RPMI7951 (cell line): Measurements from ENCODE around the gene FBF1. TPM values are rescaled to one million over a fixed set of nuclear protein-coding genes. Genes with fewer than 3 reads are reported as not detected.
"Not testable (repeated sequence)": the region's sequence is repeated elsewhere in the genome, so short reads cannot be mapped to it uniquely, and the experiment has no call there.

ENCODE experiments used
- DNase-seq: peaks from one replicate; pipeline ENCODE4 v3.0.0-alpha.2; 2012; ENCODE audit warnings: low read depth
- total RNA-seq: library from RNA; depleted of rRNA; stranded (reverse); fragments of >200 nt; shearing (Covaris generic); gene quantifications from 2 replicates; pipeline ENCODE4 v1.2.3, GENCODE V29; 2014; rRNA removed

FBF1 gene, protein sequence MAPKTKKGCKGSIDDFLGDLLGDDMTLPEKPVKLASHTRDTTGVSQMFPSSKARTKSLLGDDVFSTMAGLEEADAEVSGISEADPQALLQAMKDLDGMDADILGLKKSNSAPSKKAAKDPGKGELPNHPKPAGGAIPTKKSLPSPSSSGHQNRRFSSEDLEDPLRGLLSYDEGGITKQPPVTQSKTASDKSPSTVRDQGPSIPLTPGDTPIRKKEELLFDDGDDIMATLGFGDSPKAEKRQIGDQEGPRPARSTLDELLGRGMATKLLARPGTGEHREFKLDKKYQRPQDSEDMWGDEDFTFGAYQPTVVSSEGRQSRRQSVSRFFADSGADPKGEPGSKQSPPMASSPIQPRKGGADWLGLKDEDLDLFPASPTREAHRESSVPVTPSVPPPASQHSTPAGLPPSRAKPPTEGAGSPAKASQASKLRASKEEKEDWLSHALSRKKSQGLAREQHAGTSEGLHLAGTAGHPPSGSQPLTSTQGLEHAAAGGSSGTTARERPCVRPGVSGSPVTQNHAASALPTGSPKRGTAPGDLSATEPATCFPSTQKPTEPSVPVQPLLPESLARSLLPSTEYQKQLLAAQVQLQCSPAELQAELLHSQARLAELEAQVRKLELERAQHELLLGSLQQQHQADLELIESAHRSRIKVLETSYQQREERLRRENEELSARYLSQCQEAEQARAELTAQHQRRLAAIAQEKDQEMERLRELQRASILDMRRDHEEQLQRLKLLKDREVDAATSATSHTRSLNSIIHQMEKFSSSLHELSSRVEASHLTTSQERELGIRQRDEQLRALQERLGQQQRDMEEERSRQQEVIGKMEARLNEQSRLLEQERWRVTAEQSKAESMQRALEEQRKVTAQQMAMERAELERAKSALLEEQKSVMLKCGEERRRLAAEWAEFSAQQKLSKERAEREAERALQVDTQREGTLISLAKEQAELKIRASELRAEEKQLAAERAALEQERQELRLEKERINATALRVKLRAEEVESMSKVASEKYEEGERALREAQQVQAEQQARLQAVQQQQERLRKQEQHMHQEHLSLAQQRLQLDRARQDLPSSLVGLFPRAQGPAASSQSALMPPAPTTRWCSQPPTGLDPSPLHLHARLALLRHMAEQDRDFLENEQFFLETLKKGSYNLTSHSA
- 6.0 and 8.0 TPM in 2 replicates for total RNA-seq

DNA sequence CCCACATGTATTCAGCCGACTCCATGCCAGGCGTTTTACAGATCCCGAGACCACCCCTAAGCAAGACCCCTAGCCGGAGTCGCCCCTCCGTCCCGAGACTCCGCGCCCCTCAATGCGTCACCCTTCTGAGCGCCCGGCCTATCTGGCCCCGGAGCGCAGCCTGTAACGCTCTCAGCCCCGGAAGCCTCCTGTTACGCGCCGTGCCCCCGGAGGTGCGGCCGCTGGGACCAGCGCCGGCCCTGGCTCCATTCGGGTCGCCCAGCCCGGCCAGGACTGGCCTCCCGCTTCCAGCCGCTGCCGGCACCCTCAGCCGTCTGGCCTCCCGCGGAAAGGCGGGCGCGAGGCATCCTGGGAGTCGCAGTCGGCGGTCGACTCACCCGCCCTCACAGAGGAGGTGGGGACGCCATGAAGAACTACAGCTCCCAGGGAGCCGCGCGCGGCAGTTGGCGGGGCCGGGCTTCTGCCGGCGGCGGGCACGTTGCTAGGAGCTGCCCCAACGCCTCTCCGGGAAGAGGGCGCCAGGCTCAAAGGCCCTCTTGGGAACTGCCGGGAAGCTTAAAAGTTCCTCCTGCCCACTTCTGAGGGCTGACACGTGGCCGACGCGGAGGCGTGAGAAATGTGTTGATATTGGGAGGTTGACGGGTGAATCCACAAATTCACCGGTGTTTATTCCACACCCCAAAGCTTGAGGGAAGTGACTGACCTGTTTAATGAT is at the start of gene FBF1:
Gene FBF1 (minus strand): TSS at position 316 of the 715 bp plus-strand sequence. CDS start 2,893 bp downstream, outside the sequence.
- peak; percentile 94 for DNase-seq

DNA sequence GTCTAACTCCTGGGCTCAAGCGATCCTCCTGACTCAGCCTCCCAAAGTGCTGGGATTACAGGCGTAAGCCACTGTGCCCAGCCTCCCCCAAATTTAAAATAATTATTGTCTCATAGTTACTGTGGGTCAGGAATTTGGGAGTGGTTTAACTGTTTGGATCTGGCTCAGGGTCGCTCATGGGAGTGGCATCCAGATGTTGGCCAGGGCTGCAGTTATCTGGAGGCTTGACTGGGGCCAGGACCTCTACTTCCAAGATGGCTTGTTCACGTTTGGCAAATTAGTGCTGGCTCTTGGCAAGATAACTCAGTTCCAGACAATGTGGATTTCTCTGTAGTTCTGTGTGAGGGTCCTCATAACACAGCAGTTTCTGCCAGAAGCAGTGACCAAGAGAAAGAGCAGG is 46.2 kb upstream of the FBF1 start:
- DNase-seq, result no peak

DNA sequence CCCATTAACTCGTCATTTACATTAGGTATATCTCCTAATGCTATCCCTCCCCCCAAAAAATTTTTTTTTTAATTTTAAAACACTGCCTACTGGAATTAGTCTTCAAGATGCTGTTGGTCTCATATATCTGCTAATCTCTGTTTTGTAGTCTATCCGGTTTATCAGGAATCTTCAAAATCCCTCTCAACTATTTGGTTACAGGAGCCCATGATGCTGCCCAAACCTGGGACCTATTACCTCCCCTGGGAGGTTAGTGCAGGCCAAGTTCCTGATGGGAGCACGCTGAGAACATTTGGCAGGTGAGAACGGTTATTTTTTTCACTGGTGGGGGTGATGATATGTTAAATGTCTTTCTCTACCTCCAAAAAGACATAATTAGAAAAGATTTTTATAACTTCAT is 45.1 kb upstream of the FBF1 start:
- DNase-seq, result no peak

DNA sequence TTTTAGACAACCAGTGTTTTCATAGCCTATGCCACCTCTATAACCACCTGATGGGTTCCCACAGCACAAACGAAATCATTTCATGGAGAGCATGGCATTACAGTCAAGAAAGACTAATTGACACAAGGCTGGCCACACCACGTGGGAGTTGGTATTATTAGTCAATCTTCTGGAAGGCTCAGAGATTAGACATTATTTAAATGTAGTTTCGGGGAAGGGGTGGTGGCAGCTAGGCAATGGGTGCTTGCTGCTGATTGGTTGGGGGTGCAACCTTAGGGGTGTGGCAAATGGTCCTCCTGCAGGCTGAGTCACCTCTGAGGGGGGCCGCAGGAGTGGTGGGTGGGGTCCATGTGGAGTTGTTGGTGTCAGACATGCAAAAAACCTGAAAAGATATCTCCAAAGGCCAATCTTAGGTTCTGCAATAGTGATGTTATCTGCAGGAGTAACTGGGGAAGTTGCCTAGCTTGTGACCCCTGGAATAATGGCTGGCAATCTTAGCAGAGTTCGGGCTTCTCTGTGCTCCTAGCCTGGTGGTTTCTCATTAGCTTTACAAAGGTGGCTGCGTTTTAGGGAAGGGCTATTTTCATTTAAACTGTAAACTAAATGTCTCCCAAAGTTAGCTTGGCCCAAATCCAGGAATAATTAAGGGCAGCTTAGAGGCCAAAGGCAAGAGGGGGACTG is 42.8 kb upstream of the FBF1 start:
- DNase-seq, result peak; percentile 36

DNA sequence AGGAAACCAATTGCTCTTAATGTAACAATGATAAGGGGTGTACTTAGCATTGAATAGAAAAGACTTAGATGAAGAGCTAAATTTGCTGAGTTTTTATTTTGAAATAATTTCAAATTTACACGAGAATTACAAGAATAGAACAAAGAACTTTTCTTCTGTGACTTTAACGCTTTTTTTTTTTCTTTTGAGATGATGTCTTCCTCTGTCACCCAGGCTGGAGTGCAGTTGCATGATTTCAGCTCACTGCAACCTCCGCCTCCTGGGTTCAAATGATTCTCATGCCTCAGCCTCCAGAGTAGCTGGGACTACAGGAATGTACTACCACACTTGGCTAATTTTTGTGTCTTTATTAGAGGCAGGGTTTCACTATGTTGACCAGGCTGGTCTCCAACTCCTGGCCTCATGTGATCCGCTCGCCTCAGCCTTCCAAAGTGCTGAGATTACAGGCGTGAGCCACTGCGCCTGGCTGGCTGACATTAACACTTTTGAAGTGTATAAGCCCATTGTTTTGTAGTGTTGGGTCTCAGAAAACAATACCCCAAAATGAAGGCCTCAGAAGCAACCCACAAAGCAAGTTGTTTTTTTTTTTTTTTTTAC is 40.3 kb upstream of the FBF1 start:
- no peak for DNase-seq

DNA sequence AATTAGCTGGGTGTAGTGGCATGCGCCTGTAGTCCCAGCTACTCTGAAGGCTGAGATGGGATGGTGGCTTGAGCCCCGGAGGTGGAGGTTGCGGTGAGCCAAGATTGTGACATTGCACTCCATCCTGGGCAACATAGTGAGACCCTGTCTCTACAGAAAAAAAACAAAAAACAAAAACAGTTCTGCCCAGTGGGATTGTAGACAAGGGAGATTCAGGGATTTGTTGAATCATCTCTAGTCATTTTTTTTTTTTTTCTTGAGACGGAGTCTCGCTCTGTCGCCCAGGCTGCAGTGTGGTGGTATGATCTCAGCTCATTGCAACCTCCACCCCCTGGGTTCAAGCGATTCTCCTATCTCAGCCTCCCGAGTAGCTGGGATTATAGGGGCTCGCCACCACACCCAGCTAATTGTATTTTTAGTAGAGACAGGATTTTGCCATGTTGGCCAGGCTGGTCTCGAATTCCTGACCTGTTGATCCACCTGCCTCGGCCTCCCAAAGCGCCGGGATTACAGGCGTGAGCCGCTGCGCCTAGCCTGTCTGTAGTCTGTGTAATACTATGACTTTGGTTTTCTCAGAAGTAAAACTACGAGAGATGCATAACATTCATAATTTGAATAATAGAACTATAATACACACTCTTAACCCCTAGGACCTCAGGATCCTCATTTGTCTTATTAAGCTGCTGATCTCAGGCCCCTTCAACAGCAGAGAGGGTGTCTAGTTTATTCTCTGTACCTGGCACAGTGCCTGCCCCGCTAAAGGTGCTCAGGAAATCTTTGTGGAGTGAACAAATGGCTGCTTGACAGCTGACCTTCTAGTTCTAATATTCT is 39.6 kb upstream of the FBF1 start:
- DNase-seq, result no peak

DNA sequence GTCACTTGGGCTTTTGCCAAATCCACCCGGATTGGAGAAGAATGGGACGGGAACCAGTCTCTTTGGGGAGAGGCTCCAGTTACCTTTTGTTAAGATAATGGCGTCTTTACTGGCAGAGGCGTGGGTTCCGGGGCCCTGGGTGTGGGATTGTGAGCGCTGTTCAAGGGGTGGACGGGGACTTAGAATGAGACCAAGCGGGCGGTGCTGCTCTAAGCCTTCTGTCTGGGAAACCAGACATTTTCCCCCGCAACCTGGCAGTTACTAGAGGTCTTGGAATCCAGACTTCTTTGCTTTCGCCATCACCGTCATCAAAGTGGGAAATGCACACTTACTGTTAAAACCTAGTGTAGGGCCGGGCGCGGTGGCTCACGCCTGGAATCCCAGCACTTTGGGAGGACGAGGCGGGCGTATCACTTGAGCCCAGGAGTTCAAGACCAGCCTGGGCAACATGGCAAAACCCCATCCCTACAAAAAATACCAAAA is 38.9 kb upstream of the FBF1 start:
- DNase-seq, result no peak

DNA sequence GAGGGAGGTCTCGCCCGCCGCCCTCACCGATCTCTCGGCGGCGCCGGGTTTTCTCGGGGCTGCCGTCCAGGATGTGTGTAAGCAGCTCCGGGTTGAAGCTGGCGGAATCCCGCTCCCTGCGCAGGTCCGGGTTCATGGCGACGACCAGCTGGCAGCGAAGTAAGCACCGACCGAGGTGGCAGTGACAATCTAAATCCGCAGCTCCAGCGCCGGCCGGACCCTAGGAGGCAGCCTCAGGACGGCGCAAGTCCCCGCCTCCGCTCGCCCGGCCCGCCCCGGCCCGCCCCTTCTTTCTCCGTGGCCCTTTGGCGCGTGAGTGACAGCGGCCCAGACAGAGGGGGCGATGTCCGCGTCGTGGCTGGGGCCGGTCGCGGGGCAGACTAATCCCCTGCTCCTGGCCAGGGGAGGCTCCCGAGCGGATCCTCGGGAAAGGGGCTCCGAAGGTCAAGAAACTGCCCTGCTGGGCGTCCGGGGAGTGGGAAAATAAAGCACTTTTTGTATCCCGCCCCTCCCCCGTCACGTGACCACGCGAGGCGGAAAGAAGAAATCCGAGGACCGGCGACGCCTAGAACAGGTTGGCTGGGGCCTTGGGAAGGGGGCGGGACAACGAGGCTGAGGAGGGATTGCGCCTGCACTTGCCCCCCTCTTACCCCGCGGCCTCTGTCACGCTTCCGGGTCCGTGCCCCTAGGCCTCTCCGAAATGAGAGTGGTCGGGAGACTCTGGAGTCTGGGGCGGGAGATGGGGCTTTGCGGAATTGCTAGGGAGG is 38.3 kb upstream of the FBF1 start, which contains the start of the genes ACOX1 and TEN1:
Gene ACOX1 (minus strand): TSS at position 229 of the 767 bp plus-strand sequence. CDS start 93 bp downstream, at position 136.
Gene TEN1 (plus strand): TSS at position 303 of the 767 bp plus-strand sequence. CDS start 6,953 bp downstream, outside the sequence.
- peak; percentile 95 for DNase-seq

DNA sequence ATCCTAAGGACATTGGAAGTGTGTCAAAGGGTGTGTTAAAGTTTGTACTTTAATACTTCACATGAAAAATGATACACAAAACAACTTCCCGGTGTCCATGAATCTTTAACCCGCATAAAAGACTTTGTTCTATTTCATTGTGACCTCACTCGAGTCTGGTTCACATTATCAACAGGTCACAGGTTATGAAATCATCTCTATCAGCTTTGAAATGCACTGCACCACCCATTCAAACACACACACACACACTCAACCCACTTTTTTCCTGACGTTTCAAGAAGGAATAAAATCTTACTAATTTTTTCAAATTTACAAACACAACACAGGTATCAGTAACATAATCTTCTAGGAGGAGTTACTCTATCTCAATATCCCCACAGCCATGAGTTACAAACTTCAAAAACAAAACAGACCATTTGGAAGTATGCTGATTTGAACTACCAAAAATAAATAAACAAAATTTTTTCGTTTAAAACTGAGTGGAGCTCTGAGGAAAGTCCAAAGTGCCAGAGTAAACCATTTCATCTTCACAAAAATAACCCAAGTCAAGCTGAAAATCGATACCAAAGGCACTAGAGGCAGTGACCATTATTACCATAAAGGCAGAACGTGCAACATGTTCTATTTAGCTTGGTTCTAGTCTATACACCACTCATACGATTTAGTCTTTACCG is 35.5 kb upstream of the FBF1 start:
- DNase-seq, result no peak

DNA sequence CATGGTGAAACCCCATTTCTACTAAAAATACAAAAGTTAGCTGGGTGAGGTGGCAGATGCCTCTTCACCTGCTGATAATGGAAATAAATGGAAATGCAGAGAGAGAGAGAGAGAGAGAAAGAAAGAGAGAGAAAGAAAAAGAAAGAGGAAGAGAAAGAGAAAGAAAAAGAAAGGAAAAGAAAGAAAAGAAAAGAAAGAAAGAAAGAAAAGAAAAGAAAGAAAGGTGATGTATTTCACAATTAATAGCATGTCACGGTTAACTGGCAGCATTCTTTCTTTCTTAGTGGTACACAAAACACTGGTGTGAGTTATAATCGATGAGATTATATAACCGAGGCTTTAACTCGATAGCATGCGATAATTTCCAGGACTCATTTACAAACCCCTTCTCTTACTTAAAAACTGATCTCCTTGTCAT is 34.9 kb upstream of the FBF1 start:
- DNase-seq, result no peak

DNA sequence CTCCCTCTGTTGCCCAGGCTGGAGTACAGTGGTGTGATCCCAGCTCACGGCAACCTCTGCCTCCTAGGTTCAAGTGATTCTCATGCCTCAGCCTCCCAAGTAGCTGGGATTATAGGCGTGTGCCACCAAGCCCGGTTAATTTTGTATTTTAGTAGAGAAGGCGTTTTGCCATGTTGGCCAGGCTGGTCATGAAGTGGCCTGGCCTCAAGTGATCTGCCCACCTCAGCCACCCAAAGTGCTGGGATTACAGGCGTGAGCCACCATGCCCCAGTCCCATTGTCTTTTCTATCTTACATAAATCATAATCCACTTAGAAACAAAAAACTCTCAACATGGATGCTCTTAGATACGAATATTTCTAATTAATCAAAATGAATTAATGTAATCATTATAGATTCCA is 34.3 kb upstream of the FBF1 start:
- DNase-seq, result not testable (repeated sequence)

DNA sequence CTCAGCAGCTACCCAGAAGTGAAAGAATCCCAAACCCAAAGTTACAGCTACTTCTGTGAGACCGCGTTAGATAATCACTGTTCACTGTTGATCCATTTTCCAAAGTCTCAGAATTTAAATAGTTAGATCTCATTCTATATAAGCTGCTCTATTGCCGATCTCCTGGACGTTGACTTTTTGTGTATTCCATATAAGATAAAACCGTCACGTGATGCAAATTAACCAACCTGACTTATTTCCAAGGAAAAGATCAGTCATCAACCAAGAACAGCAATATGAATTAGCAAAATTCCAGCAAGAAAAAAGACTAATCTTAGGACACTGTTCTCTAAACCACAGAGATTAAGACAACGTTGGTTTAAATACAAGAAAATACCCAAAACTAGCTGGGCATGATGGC is 29.8 kb upstream of the FBF1 start:
- no peak for DNase-seq

DNA sequence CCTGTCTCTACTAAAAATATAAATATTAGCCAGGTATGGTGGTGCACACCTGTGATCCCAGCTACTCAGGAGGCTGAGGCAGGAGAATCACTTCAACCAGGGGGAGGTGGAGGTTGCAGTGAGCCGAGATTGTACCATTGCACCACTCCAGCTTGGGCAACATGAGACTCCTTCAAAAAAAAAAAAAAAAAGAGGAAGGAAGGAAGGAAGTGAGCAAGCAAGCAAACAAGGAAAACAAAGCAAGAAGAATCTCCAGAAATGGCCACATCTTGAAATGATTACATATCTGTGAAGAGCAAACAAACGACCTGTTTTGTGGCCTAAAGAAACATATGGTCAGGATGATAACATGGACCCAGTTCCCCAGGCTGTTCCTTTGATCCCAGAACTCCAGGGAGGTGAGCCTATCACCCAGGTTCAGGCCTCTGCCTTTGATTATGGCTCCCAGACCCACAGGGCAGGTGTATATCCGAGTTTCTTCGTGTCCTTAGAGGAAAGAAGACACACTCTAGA is 29.2 kb upstream of the FBF1 start:
- DNase-seq, result peak; percentile 37

DNA sequence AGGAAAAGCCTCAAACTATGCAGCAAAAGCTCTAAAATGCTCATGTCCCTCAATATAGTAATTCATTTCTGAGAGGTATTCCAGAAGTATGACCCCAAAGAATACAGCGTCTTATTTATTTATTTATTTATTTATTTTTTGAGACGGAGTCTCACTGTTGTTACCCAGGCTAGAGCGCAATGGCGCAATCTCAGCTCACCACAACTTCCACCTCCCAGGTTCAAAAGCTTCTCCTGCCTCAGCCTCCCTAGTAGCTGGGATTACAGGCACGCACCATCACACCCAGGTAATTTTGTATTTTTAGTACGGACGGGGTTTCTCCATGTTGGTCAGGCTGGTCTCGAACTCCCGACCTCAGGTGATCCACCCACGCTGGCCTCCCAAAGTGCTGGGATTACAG is 28.2 kb upstream of the FBF1 start:
- DNase-seq, result not testable (repeated sequence)

DNA sequence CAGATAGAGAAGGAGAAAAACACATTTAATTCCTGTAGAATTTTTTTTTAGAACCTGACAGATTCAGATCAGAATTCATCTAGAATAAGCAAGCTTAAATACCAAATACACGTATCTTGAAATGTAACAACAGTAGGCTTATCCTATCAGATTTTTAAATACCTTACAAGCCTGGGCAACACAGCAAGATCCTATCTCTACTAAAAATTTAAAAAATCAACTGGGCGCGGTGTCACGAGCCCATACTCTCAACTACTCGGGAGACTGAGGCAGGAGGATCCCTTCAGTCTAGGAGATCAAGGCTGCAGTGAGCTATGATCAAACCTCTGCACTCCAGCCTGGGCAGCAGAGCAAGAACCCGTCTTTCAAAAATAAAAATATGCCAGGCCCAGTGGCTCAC is 24.6 kb upstream of the FBF1 start:
- DNase-seq, result no peak

DNA sequence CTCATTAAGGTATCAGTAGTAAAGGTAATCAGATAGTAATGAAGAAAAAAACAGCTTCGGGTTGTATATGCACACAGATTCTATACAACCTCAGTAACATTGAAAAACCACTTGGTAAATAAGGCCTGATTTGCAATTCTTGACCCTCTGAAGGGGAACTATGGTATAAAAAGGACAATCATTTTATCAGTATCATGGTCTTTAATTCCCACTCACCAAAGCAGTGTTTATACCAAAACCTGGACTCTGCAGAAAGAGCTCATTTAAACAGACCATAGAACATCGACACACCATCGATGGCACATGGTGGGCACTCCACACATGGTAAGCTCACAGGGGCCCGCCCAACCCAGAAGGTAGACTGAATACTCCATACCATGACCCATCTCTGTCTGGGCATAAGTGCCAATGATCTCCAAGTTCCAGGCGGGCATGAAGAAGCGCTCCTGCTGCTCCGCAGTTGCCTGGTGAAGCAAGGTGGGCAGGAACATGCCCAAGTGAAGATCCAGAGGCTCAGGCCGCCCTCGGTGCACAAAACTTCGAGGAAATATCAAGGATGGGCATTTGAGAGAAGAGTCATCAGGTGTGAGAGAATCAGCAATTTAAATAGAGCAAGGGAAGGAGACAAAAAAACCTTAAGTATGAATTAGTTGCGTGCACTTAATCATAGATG is 19.1 kb upstream of the FBF1 start:
- no peak for DNase-seq
